Measurements from ENCODE around the gene RAPGEF4.

GRCh38 chr2:173045181-173045580 lies 309.5 kb downstream of the RAPGEF4 start:
- TF ChIP-seq JUND (IDR thresholded peaks at IDR 0.05), result no peak
- TF ChIP-seq POLR2AphosphoS5 (IDR thresholded peaks at IDR 0.05; ENCODE audit: low read depth, low read length), result no peak
- no peak for TF ChIP-seq CTCF (IDR thresholded peaks at IDR 0.05 in 2 of 3, conservative IDR thresholded peaks at IDR 0.05 in 1 of 3; ENCODE audit: borderline replicate concordance in 1 of 3, insufficient read depth in 1 of 3, low read depth in 2 of 3, low read length in 2 of 3)
- no peak for TF ChIP-seq REST (IDR thresholded peaks at IDR 0.05; ENCODE audit: low read depth)
- no peak for TF ChIP-seq POLR2A (IDR thresholded peaks at IDR 0.05; ENCODE audit: borderline replicate concordance, extremely low read depth, insufficient read depth, insufficient read length)
